Upper lobe of left lung (tissue), 6 donors: ENCODE data around the gene NUP214. TPM values are rescaled to one million over a fixed set of nuclear protein-coding genes. Genes with fewer than 3 reads are reported as not detected.
A peak's percentile ranks its signal among the peaks of the same experiment; 100 is the strongest.
"Not testable (repeated sequence)": the region's sequence is repeated elsewhere in the genome, so short reads cannot be mapped to it uniquely, and the experiment has no call there.

Source experiments
- ATAC-seq, 2 donors: fragments of 200-7000 bp; cut with Tn5 transposase; one replicate each; pipeline ENCODE4 v1.9.1; 2022; ENCODE audit warnings: mild to moderate bottlenecking in 2 of 2, moderate library complexity in 2 of 2; ENCODE audit not compliant: low FRiP score in 2 of 2
- DNase-seq, 2 donors: peaks; one replicate each; pipeline ENCODE4 v3.0.0-alpha.2; 2019 to 2020
- H3K27ac ChIP-seq, 4 donors: fragments of 200-600 bp; sonication (generic); one replicate each; pipeline ENCODE4 v1.5.1; 2016 to 2019
- H3K27me3 ChIP-seq, 4 donors: fragments of 200-600 bp; sonication (generic); one replicate each; pipeline ENCODE4 v1.5.1; 2017 to 2019
- H3K36me3 ChIP-seq, 4 donors: fragments of 200-600 bp; sonication (generic); one replicate each; pipeline ENCODE4 v1.5.1; 2016 to 2019
- H3K4me1 ChIP-seq, 4 donors: fragments of 200-600 bp; sonication (generic); one replicate each; pipeline ENCODE4 v1.5.1; 2018 to 2019
- H3K4me3 ChIP-seq, 4 donors: fragments of 200-600 bp; sonication (generic); one replicate each; pipeline ENCODE4 v1.5.1; 2017 to 2019; ENCODE audit warnings: mild to moderate bottlenecking in 2 of 4, moderate library complexity in 1 of 4
- H3K9me3 ChIP-seq, 4 donors: fragments of 200-600 bp; sonication (generic); one replicate each; pipeline ENCODE4 v1.5.1; 2018 to 2019
- CTCF ChIP-seq, 6 experiments: fragments of 450-650 bp in 4 of 6; fragments of 200-600 bp in 2 of 6; sonication (generic) in 2 of 6; IDR thresholded peaks; one replicate each; pipeline ENCODE4 v1.5.1; 2016 to 2019; ENCODE audit warnings: antibody characterized with exemption in 6 of 6
- EP300 ChIP-seq, 4 donors: sonication (generic); formaldehyde crosslinking; IDR thresholded peaks; one replicate each; pipeline ENCODE4 v1.5.1; 2017; ENCODE audit warnings: antibody characterized with exemption in 4 of 4, control low read depth in 2 of 4
- POLR2A ChIP-seq, 4 donors: fragments of 450-650 bp; IDR thresholded peaks; one replicate each; pipeline ENCODE4 v1.5.1; 2016 to 2017; ENCODE audit warnings: antibody characterized with exemption in 4 of 4, mild to moderate bottlenecking in 2 of 4
- POLR2AphosphoS5 ChIP-seq, 2 donors: sonication (generic); formaldehyde crosslinking; IDR thresholded peaks; one replicate each; pipeline ENCODE4 v1.5.1; 2017; ENCODE audit warnings: antibody characterized with exemption in 2 of 2
- WGBS, 2 donors: methylation state at CpG; one replicate each; pipeline ENCODE4 v1.1.5; 2017 to 2018; 5-methylcytosine and 5-hydroxymethylcytosine counted together
- total RNA-seq, 6 donors: library from RNA; depleted of rRNA in 4 of 6; stranded (reverse); fragments of >200 nt in 4 of 6; gene quantifications; one replicate each; pipeline versions ENCODE4 v1.1.0 to v1.2.1, GENCODE V29; 2016 to 2021
- donor health status: DM: no; HTN: no; CAD: no; lungs with moderate emphysema.
- donor health status: DM: no; HTN: yes; CAD: no; lungs with severe emphysema.

Gene NUP214
- total RNA-seq, 6 donors from 2014 or later = 35.3 to 113 (median 44.3) TPM

- Histone ChIP-seq H3K9me3 (no peaks in the 10 kb centered on the region), H3K4me3 (no peak overlapping the region), H3K4me1 (peaks cover 20 to 28% (median 25%) of the 10 kb centered on the region in 4 donors), H3K27me3 (no peaks in the 10 kb centered on the region), H3K36me3 (peaks cover 0 to 4% (median 0%) of the 10 kb centered on the region in 4 donors), H3K27ac (no peak overlapping the region)
- no peak for DNase-seq
- TF ChIP-seq POLR2A (IDR thresholded peaks at IDR 0.05) (no peak), POLR2AphosphoS5 (IDR thresholded peaks at IDR 0.05) (no peak), EP300 (IDR thresholded peaks at IDR 0.05) (no peak), CTCF (IDR thresholded peaks at IDR 0.05) (no peak)
- no peak for ATAC-seq
- WGBS, 2 donors = 72 to 75% methylated on average over 20 to 22 of the region's 22 CpGs
Observed at GRCh38 chr9:131240047-131240921, 114.9 kb downstream of the NUP214 start.

- WGBS, 2 donors = 95 to 97% methylated on average over 5 of the region's 5 CpGs
- H3K4me3 ChIP-seq, H3K9me3 ChIP-seq, H3K36me3 ChIP-seq, ATAC-seq, H3K27me3 ChIP-seq, H3K27ac ChIP-seq, H3K4me1 ChIP-seq, DNase-seq: not testable (repeated sequence)
Observed at GRCh38 chr9:131244331-131244730, 118.9 kb downstream of the NUP214 start.

GRCh38 chr9:131246618-131247017 lies 121.2 kb downstream of the NUP214 start:
- Histone ChIP-seq H3K27ac (no peak overlapping the region), H3K36me3 (no peaks in the 10 kb centered on the region), H3K4me1 (no peaks in the 10 kb centered on the region), H3K4me3 (no peak overlapping the region), H3K9me3 (no peaks in the 10 kb centered on the region), H3K27me3 (no peaks in the 10 kb centered on the region)
- no peak for DNase-seq
- 91 to 92% methylated on average over 4 of the region's 4 CpGs for WGBS, 2 donors
- TF ChIP-seq EP300 (IDR thresholded peaks at IDR 0.05) (no peak), CTCF (IDR thresholded peaks at IDR 0.05) (no peak), POLR2AphosphoS5 (IDR thresholded peaks at IDR 0.05) (no peak), POLR2A (IDR thresholded peaks at IDR 0.05) (no peak)
- ATAC-seq = no peak

- Histone ChIP-seq H3K36me3 (no peaks in the 10 kb centered on the region), H3K4me3 (peak overlapping the region in 3 of 4 donors; percentile 26 to 43 (median 42)), H3K27ac (peak overlapping the region; percentile 43 to 87 (median 75)), H3K9me3 (no peaks in the 10 kb centered on the region), H3K4me1 (peaks cover 18 to 47% (median 31%) of the 10 kb centered on the region in 4 donors), H3K27me3 (no peaks in the 10 kb centered on the region)
- 60 to 80% methylated on average over 1 to 18 of the region's 23 CpGs for WGBS, 2 donors
- peak in 1 of 2 donors; percentile 75 for DNase-seq
- ATAC-seq = peak in 1 of 2 donors; percentile 2
- no peak for TF ChIP-seq POLR2A (IDR thresholded peaks at IDR 0.05)
- TF ChIP-seq EP300 (IDR thresholded peaks at IDR 0.05) = no peak
- no peak for TF ChIP-seq CTCF (IDR thresholded peaks at IDR 0.05)
- TF ChIP-seq POLR2AphosphoS5 (IDR thresholded peaks at IDR 0.05) = no peak
Observed at GRCh38 chr9:131252120-131252519, 126.7 kb downstream of the NUP214 start.

GRCh38 chr9:131253891-131254491 lies 128.6 kb downstream of the NUP214 start:
- 51 to 58% methylated on average over 7 to 14 of the region's 14 CpGs for WGBS, 2 donors
- TF ChIP-seq EP300 (IDR thresholded peaks at IDR 0.05) (no peak), POLR2AphosphoS5 (IDR thresholded peaks at IDR 0.05) (no peak), POLR2A (IDR thresholded peaks at IDR 0.05) (peak in 1 of 4 donors; percentile 66)
- H3K9me3 ChIP-seq = no peaks in the 10 kb centered on the region
- peaks cover 27 to 63% (median 46%) of the 10 kb centered on the region in 4 donors for H3K4me1 ChIP-seq
- peaks cover 0 to 5% (median 3%) of the 10 kb centered on the region in 4 donors for H3K36me3 ChIP-seq
- H3K27ac ChIP-seq = peak overlapping the region; percentile 43 to 87 (median 75)
- H3K27me3 ChIP-seq = no peaks in the 10 kb centered on the region
- peak in 1 of 2 donors; percentile 60 for ATAC-seq
- DNase-seq = no peak
- H3K4me3 ChIP-seq = no peak overlapping the region
